HEK293 (cell line): ENCODE measurements around the gene ZNF577.

Source experiments
- CTCF ChIP-seq: fragments of 450-650 bp; formaldehyde crosslinking; IDR thresholded peaks from 2 replicates; pipeline ENCODE4 v1.5.1; 2016; ENCODE audit warnings: missing biosample characterization, missing genetic modification characterization
- GLIS1 ChIP-seq: fragments of 450-650 bp; formaldehyde crosslinking; IDR thresholded peaks from 2 replicates; pipeline ENCODE4 v1.5.1; 2016; ENCODE audit warnings: missing biosample characterization, missing genetic modification characterization
- KLF17 ChIP-seq: fragments of 450-650 bp; formaldehyde crosslinking; IDR thresholded peaks from 2 replicates; pipeline ENCODE4 v1.5.1; 2016; ENCODE audit warnings: missing biosample characterization, missing genetic modification characterization
- KLF7 ChIP-seq: fragments of 450-650 bp; formaldehyde crosslinking; IDR thresholded peaks from 2 replicates; pipeline ENCODE4 v1.5.1; 2016; ENCODE audit warnings: missing biosample characterization, missing genetic modification characterization, borderline replicate concordance
- OVOL3 ChIP-seq: fragments of 450-650 bp; formaldehyde crosslinking; IDR thresholded peaks from 2 replicates; pipeline ENCODE4 v1.5.1; 2016; ENCODE audit warnings: missing biosample characterization, missing genetic modification characterization
- PRDM1 ChIP-seq: fragments of 450-650 bp; formaldehyde crosslinking; IDR thresholded peaks from 2 replicates; pipeline ENCODE4; 2016; ENCODE audit warnings: missing biosample characterization, missing genetic modification characterization
- ZBTB8A ChIP-seq: fragments of 450-650 bp; formaldehyde crosslinking; IDR thresholded peaks from 2 replicates; pipeline ENCODE4 v1.5.1; 2016; ENCODE audit warnings: missing biosample characterization, missing genetic modification characterization
- ZNF10 ChIP-seq: fragments of 450-650 bp; formaldehyde crosslinking; IDR thresholded peaks from 2 replicates; pipeline ENCODE4 v1.5.1; 2017; ENCODE audit warnings: missing biosample characterization, missing genetic modification characterization
- ZNF112 ChIP-seq: fragments of 450-650 bp; formaldehyde crosslinking; IDR thresholded peaks from 2 replicates; pipeline ENCODE4 v1.5.0; 2017; ENCODE audit warnings: missing biosample characterization, missing genetic modification characterization
- ZNF16 ChIP-seq: fragments of 450-650 bp; formaldehyde crosslinking; IDR thresholded peaks from 2 replicates; pipeline ENCODE4 v1.5.1; 2016; ENCODE audit warnings: low read depth, missing biosample characterization, missing genetic modification characterization
- ZNF169 ChIP-seq: fragments of 450-650 bp; formaldehyde crosslinking; IDR thresholded peaks from 2 replicates; pipeline ENCODE4 v1.5.1; 2016; ENCODE audit warnings: missing biosample characterization, missing genetic modification characterization
- ZNF202 ChIP-seq: fragments of 450-650 bp; formaldehyde crosslinking; IDR thresholded peaks from 2 replicates; pipeline ENCODE4 v1.5.1; 2016; ENCODE audit warnings: missing biosample characterization, missing genetic modification characterization, borderline replicate concordance
- ZNF24 ChIP-seq: fragments of 450-650 bp; formaldehyde crosslinking; IDR thresholded peaks from 2 replicates; pipeline ENCODE4 v1.5.1; 2016; ENCODE audit warnings: missing biosample characterization, missing genetic modification characterization
- ZNF302 ChIP-seq: fragments of 450-650 bp; formaldehyde crosslinking; IDR thresholded peaks from 2 replicates; pipeline ENCODE4 v1.5.1; 2016; ENCODE audit warnings: missing biosample characterization, missing genetic modification characterization, low read depth
- ZNF324 ChIP-seq: fragments of 450-650 bp; formaldehyde crosslinking; IDR thresholded peaks from 2 replicates; pipeline ENCODE4 v1.5.1; 2016; ENCODE audit warnings: missing biosample characterization, missing genetic modification characterization
- ZNF518A ChIP-seq: fragments of 450-650 bp; formaldehyde crosslinking; conservative IDR thresholded peaks from 2 replicates; pipeline ENCODE4 v1.5.1; 2016; ENCODE audit warnings: low read depth, missing biosample characterization, missing genetic modification characterization
- ZNF548 ChIP-seq: fragments of 450-650 bp; formaldehyde crosslinking; IDR thresholded peaks from 2 replicates; pipeline ENCODE4 v1.5.1; 2016; ENCODE audit warnings: missing biosample characterization, missing genetic modification characterization
- ZNF600 ChIP-seq: fragments of 450-650 bp; formaldehyde crosslinking; IDR thresholded peaks from 2 replicates; pipeline ENCODE4 v1.5.1; 2016; ENCODE audit warnings: missing biosample characterization, missing genetic modification characterization
- ZNF610 ChIP-seq: fragments of 450-650 bp; formaldehyde crosslinking; IDR thresholded peaks from 2 replicates; pipeline ENCODE4 v1.5.1; 2016; ENCODE audit warnings: missing biosample characterization, missing genetic modification characterization, borderline replicate concordance
- ZNF654 ChIP-seq: fragments of 450-650 bp; formaldehyde crosslinking; IDR thresholded peaks from 2 replicates; pipeline ENCODE4 v1.5.1; 2016; ENCODE audit warnings: low read depth, missing biosample characterization, missing genetic modification characterization
- ZNF660 ChIP-seq: fragments of 450-650 bp; IDR thresholded peaks from 2 replicates; pipeline ENCODE4 v1.5.1; 2018; ENCODE audit warnings: missing biosample characterization, mild to moderate bottlenecking, missing genetic modification characterization
- TF ChIP-seq, protein P1 (sequence below): fragments of 450-650 bp; formaldehyde crosslinking; IDR thresholded peaks from 2 replicates; pipeline ENCODE4 v1.5.1; 2016; ENCODE audit warnings: missing biosample characterization, missing genetic modification characterization
- TF ChIP-seq, protein P2 (sequence below): fragments of 450-650 bp; formaldehyde crosslinking; IDR thresholded peaks from 2 replicates; pipeline ENCODE4 v1.5.1; 2016; ENCODE audit warnings: missing biosample characterization, missing genetic modification characterization
- TF ChIP-seq, protein P3 (sequence below): fragments of 450-650 bp; formaldehyde crosslinking; IDR thresholded peaks from 2 replicates; pipeline ENCODE4 v1.5.1; 2016; ENCODE audit warnings: missing biosample characterization, missing genetic modification characterization

Gene ZNF577

GRCh38 chr19:51887522-51888498, at the start of gene ZNF577 (continued):
- TF ChIP-seq GLIS1 (0 out of 2 replicates have a peak, but pooled peaks have one; percentile 16), PRDM1 (tag by site-specific recombination) (no peak), ZBTB8A (no peak), ZNF169 (tag by site-specific recombination) (no peak), ZNF600 (tag by site-specific recombination) (no peak), KLF7 (tag by site-specific recombination) (no peak), ZNF302 (tag by site-specific recombination) (no peak), ZNF610 (tag by site-specific recombination) (no peak), CTCF (tag by site-specific recombination) (no peak), ZNF16 (tag by site-specific recombination) (no peak), ZNF202 (tag by site-specific recombination) (no peak), KLF17 (tag by site-specific recombination) (no peak), ZNF112 (tag by site-specific recombination) (no peak), ZNF518A (peak; percentile 65), ZNF324 (tag by site-specific recombination) (no peak), OVOL3 (no peak), ZNF24 (tag by site-specific recombination) (no peak), ZNF548 (tag by site-specific recombination) (no peak), ZNF660 (no peak), ZNF10 (tag by site-specific recombination) (no peak), ZNF654 (no peak)
- TF ChIP-seq, protein P1, sequence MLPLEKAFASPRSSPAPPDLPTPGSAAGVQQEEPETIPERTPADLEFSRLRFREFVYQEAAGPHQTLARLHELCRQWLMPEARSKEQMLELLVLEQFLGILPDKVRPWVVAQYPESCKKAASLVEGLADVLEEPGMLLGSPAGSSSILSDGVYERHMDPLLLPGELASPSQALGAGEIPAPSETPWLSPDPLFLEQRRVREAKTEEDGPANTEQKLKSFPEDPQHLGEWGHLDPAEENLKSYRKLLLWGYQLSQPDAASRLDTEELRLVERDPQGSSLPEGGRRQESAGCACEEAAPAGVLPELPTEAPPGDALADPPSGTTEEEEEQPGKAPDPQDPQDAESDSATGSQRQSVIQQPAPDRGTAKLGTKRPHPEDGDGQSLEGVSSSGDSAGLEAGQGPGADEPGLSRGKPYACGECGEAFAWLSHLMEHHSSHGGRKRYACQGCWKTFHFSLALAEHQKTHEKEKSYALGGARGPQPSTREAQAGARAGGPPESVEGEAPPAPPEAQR (tag by site-specific recombination): no peak
- TF ChIP-seq, protein P2, sequence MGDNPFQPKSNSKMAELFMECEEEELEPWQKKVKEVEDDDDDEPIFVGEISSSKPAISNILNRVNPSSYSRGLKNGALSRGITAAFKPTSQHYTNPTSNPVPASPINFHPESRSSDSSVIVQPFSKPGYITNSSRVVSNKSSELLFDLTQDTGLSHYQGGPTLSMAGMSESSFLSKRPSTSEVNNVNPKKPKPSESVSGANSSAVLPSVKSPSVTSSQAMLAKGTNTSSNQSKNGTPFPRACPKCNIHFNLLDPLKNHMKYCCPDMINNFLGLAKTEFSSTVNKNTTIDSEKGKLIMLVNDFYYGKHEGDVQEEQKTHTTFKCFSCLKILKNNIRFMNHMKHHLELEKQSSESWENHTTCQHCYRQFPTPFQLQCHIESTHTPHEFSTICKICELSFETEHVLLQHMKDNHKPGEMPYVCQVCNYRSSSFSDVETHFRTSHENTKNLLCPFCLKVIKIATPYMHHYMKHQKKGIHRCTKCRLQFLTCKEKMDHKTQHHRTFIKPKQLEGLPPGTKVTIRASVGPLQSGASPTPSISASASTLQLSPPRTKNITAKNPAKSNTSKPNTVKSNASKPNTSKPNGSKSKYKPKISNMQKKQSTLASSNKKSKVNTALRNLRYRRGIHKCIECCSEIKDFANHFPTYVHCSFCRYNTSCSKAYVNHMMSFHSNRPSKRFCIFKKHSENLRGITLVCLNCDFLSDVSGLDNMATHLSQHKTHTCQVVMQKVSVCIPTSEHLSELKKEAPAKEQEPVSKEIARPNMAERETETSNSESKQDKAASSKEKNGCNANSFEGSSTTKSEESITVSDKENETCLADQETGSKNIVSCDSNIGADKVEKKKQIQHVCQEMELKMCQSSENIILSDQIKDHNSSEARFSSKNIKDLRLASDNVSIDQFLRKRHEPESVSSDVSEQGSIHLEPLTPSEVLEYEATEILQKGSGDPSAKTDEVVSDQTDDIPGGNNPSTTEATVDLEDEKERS (tag by site-specific recombination): no peak; the same call in 1 of the 2 replicates
- TF ChIP-seq, protein P3, sequence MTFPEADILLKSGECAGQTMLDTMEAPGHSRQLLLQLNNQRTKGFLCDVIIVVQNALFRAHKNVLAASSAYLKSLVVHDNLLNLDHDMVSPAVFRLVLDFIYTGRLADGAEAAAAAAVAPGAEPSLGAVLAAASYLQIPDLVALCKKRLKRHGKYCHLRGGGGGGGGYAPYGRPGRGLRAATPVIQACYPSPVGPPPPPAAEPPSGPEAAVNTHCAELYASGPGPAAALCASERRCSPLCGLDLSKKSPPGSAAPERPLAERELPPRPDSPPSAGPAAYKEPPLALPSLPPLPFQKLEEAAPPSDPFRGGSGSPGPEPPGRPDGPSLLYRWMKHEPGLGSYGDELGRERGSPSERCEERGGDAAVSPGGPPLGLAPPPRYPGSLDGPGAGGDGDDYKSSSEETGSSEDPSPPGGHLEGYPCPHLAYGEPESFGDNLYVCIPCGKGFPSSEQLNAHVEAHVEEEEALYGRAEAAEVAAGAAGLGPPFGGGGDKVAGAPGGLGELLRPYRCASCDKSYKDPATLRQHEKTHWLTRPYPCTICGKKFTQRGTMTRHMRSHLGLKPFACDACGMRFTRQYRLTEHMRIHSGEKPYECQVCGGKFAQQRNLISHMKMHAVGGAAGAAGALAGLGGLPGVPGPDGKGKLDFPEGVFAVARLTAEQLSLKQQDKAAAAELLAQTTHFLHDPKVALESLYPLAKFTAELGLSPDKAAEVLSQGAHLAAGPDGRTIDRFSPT (tag by site-specific recombination): no peak
